GM21447 (cell line): ENCODE data around the gene PRKAR1B.

Experiments
- ATAC-seq: cut with Tn5 transposase; IDR thresholded peaks from one replicate; pipeline ENCODE4 v1.9.1; 2021; ENCODE audit not compliant: unreplicated experiment

Gene PRKAR1B

DNA sequence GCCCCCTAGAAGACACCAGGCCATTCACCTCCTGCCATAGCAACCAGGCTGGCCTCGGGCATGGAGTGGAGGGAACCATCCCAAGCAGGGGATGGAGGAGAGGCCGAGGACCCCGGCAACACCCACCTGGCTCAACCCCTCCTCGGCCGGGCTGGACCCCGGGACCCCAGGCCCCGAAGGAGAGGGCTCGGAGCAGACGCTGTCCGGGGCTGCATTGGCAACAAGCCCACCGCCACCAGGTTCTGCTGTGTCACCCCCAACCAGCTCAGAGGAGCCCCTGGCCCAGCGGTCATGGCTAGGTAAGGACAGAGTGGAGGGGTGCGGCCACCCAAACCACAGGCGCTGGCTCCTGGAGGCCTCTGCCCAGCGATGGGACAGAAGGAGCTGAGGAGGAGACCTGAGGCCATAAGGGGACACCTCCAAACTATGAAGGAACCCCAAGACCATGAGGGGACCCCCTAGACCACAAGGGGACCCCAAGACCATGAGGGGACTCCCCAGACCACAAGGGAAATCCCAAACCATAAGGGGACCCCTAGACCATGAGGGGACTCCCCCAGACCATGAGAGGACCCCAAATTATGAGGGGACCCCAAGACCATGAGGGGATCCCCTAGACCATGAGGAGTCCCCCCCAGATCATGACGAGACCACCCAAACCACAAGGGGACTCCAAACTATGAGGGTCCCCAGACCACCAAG lies 132.7 kb downstream of the PRKAR1B start:
- no peak for ATAC-seq

- no peak for ATAC-seq
Measured at GRCh38 chr7:593324-594115, 133.6 kb downstream of the PRKAR1B start.

GRCh38 chr7:591856-592628 lies 135.0 kb downstream of the PRKAR1B start:
- ATAC-seq = no peak

DNA sequence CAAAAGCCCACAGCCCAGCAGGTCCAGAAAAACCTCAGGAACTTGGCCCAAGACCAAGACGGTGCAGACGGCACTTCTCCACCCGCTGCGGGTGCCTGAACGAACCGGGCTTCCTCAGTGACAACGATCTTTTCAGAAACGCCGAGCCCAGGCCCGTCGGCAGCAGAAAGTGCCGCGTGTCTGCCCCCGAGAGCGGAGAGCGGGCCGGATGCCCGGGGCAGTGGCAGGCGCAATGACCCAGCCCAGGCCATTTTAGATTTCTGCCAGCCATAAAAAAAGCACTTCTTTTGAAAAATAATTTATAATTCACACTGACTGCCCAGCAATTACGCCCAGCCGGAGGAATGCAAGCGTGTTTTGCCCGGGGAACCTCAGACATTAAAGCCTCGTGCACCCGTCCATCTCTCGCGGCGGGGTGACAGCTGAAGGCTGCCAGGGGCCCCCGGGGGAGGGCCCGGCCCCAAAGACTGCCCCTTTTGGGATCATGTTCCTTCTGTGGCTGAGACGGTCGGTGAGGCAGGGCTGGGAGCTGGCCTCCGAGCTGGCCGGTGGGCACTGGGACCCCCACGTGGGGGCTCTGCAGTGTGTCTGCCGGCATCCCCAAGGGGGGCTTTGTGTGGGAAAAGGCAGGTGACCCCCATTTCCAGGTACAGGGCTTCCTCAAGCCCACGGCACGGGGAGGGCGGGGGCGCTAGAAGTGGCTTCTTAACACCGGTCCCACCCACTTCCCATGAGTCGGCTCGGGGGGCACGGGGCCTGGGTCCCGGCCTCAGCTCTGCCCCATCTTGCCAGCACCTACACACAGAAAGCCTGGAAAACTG lies 136.1 kb downstream of the PRKAR1B start:
- no peak for ATAC-seq

DNA sequence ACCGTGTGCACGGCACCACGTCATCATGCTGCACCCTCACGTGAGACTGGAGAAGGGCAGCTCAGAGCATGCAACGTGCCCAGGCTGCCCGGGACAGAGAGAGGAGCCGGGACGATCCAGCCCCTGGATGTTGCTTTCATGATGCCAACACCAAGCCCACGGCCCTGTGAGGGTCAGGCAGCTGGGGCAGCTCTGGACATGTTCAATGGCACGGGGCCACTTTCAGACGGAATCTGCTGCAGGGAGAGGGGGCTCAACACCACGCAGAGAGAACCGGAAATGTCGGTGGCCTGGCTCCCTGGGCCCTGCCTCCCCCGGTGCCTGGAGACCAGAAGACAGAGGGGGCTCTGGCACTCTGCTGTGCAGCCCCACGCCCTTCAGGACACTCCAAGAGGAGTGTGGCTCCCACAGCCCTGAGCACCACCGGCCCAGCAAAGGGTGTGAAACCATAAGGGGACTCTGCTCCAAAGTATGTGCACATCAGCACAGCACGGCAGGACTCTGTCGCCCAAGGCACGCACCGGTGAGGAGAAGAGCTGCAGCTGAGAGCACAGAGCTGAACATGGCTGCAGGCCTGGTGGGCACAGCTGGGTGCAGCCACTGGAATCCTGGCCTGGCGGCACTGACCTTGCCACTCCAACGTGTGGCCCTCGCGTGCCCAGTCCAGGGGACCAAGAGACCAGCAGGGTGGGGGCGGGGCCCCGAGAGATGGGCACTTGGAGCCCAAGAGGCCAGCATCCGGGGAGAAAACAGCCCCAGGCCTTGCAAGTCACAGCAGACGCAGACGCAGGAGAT lies 137.1 kb downstream of the PRKAR1B start:
- ATAC-seq = no peak

- ATAC-seq = no peak
Measured at GRCh38 chr7:587767-588166, 139.3 kb downstream of the PRKAR1B start.

DNA sequence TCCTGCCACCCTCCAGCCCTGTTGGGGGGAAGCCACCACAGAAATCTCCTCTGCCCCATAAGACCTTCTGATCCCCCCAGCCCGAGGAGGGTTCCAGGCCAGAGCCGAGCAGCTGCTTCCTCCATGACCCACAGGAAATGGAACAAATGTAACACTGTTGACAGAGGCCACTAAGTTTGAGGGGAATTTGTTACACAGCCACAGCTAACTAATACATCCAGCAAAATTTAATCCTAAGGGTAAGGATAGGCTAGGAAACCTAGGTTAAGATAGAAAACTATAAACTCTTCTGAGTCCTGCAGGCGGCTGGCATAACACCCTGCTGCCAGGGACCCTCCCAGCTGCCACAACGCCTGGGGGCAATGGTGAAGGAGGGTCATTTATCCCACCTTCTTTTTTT lies 140.6 kb downstream of the PRKAR1B start:
- no peak for ATAC-seq

- ATAC-seq = no peak
Measured at GRCh38 chr7:585873-586272, 141.2 kb downstream of the PRKAR1B start.

- no peak for ATAC-seq
Measured at GRCh38 chr7:585229-585711, 141.8 kb downstream of the PRKAR1B start.

- no peak for ATAC-seq
Measured at GRCh38 chr7:584820-585219, 142.3 kb downstream of the PRKAR1B start.

DNA sequence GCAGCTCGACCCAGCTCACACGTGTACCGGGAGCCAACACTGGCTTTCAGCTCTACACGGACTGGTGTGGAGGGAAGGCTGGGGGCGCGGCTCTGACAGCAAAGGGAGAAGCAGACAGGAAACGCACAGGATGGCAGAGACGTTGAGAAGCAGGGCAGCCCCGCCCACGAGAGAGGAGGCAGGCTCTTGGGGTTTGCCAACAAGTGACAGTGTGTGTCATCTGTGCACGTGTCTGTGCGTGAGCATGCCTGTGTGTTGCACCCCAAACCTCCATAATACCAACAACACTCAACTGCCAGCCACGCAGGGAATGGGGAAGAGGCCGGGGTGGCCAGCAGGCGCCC lies 143.0 kb downstream of the PRKAR1B start:
- no peak for ATAC-seq

GRCh38 chr7:583410-584121 lies 143.5 kb downstream of the PRKAR1B start:
- ATAC-seq = no peak

GRCh38 chr7:582931-583330 lies 144.2 kb downstream of the PRKAR1B start:
- no peak for ATAC-seq

- no peak for ATAC-seq
Measured at GRCh38 chr7:582081-582835, 144.8 kb downstream of the PRKAR1B start.

DNA sequence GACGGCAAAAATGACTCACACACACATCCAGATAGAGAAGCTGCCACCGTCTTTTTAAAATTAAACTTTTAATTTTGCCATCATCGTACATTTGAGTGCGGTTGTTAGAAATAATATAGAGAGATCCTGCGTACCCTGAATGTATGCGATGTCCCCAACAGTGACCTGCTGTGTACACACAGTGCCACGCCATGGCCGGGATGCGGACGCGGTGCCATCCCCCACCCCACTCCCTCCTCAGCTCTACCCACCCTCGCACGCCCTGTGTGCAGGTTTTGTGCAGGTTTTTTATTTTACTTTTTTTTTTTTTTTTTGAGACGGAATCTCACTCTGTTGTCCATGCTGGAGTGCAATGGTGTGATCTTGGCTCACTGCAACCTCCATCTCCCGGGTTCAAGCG lies 148.7 kb downstream of the PRKAR1B start:
- no peak for ATAC-seq

DNA sequence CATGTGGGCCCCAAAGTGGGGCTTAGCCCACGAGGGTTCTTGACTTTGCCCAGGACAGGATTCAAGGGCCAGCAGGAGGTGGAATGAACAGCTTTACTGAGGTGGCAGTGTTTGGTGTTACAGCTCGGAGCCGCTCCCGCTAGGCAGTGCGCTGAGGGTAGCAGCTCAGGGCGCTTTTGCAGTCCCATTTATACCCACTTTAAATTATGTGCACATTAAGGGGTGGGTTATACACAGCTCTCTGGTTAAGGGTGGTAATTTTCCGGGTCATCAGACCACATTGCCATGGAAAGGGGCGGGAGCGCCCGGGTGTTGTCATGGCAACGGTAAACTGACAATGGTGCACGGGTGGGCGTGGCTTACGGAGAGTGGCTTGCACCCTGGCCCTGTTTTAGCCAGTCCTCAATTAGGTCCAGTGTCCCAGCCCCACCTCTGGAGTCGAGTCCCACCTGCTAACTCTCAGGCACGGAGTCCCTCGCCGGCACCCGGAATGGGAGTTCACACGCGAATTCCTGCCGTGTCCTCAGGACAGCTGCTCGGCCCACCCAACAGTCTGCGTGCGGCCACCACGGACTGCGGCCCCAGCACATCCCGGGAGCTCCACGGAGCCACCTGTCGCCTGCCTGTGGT lies 149.2 kb downstream of the PRKAR1B start:
- no peak for ATAC-seq

- ATAC-seq = no peak
Measured at GRCh38 chr7:577278-577665, 149.8 kb downstream of the PRKAR1B start.

GRCh38 chr7:576524-577277 lies 150.4 kb downstream of the PRKAR1B start:
- ATAC-seq = no peak
